Osteocyte (in vitro differentiated cells): Measurements from ENCODE around the gene ESRRG. TPM values are rescaled to one million over a fixed set of nuclear protein-coding genes. Genes with fewer than 3 reads are reported as not detected.

Experiments
- DNase-seq: peaks from one replicate; pipeline ENCODE4 v3.0.0; 2021; ENCODE audit warnings: mixed read lengths; ENCODE audit not compliant: unreplicated experiment; ENCODE audit errors: extremely low spot score
- H3K27ac Mint-ChIP-seq: one replicate; pipeline ENCODE4 v1.8.0; 2021; ENCODE audit warnings: mild to moderate bottlenecking, mixed read lengths; ENCODE audit not compliant: unreplicated experiment
- H3K27me3 Mint-ChIP-seq: one replicate; pipeline ENCODE4 v1.8.0; 2021; ENCODE audit warnings: mixed read lengths; ENCODE audit not compliant: unreplicated experiment
- H3K36me3 Mint-ChIP-seq: one replicate; pipeline ENCODE4 v1.8.0; 2021; ENCODE audit warnings: mixed read lengths; ENCODE audit not compliant: unreplicated experiment
- H3K4me1 Mint-ChIP-seq: one replicate; pipeline ENCODE4 v1.8.0; 2021; ENCODE audit warnings: mixed read lengths; ENCODE audit not compliant: unreplicated experiment
- H3K4me3 Mint-ChIP-seq: one replicate; pipeline ENCODE4 v1.8.0; 2021; ENCODE audit warnings: mild to moderate bottlenecking, moderate library complexity, mixed read lengths; ENCODE audit not compliant: unreplicated experiment
- H3K9me3 Mint-ChIP-seq: one replicate; pipeline ENCODE4 v1.8.0; 2021; ENCODE audit warnings: mixed read lengths; ENCODE audit not compliant: unreplicated experiment
- CTCF ChIP-seq: fragments of 200-600 bp; sonication (generic); IDR thresholded peaks from 2 replicates; pipeline ENCODE4 v1.5.0; 2021; ENCODE audit warnings: antibody characterized with exemption, mild to moderate bottlenecking, moderate library complexity
- total RNA-seq: library from RNA; stranded (reverse); gene quantifications from 2 replicates; pipeline ENCODE4 v1.2.1, GENCODE V29; 2021

The ESRRG gene
- total RNA-seq, 1 donor from 2014 or later: not detected

DNA sequence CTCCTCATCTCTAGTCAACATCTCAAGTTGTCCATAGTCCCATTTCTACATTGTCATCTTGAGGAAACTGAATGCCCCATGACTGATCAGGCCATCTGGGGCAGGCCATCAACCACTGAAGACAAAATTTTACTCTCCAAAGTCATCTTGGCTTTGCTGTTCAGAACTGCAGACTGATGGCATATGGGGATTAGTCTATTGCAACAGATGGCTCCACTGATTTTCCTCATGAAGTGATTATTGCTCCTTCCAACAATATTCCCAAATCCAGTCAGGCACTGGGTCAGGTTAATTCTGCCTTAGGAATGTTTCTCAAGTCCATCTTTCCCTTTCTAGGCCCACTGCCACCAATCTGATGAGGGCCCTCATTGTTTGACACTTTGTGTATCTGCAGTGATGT lies 101.7 kb downstream of the ESRRG start:
- no peaks in the 10 kb centered on the region for H3K36me3 Mint-ChIP-seq
- no peak for TF ChIP-seq CTCF

DNA sequence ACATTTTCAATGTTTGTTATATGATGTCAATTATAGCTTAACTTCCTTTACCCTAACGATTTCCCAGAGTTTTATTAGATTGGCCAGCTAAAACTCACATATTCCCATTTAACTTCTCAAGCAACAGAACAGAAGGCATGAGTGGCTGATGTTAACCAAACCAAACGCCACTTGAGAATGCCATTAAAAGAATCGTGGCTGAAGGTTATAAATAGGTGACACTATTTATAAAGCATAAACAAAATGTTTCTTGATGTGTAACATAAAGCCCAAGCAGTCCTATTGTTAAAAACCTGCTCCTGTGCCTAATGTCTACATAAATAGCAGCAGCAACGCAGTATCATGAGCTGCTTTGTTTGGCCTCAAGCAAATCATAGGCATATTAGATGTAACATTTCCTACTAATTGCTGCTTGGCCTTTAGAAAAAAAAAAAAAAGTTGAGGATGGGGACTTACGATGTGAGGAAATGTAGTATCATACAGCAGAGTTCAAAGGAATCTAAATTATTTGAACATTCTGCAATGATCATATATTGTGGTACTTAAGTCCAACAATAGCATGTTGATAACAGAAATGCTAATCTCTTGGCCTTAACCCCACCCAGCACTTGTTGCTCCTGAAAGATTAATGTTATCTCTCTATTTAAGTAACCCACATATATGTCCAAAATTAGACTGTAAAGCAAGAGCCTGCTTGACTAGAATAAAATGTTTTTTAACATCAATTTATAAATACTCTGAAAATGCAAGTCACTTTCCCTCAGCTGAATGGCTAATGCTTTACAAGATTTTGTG lies 106.0 kb downstream of the ESRRG start:
- Mint-ChIP-seq H3K27me3 (peaks cover 2% of the 10 kb centered on the region), H3K27ac (no peak overlapping the region), H3K4me3 (no peak overlapping the region), H3K4me1 (no peaks in the 10 kb centered on the region), H3K9me3 (no peaks in the 10 kb centered on the region), H3K36me3 (no peaks in the 10 kb centered on the region)
- DNase-seq: no peak
- no peak for TF ChIP-seq CTCF

More for the DNA sequence above, 101.7 kb downstream of the ESRRG start:
- no peak overlapping the region for H3K4me3 Mint-ChIP-seq
- DNase-seq: no peak
- no peaks in the 10 kb centered on the region for H3K4me1 Mint-ChIP-seq
- H3K9me3 Mint-ChIP-seq: no peaks in the 10 kb centered on the region
- no peak overlapping the region for H3K27ac Mint-ChIP-seq
- H3K27me3 Mint-ChIP-seq: no peaks in the 10 kb centered on the region

GRCh38 chr1:216616425-216616824 lies 106.8 kb downstream of the ESRRG start:
- Mint-ChIP-seq H3K27ac (no peak overlapping the region), H3K27me3 (peaks cover 9% of the 10 kb centered on the region)

GRCh38 chr1:216614011-216614934 lies 109.0 kb downstream of the ESRRG start:
- H3K4me3 Mint-ChIP-seq: no peak overlapping the region
- H3K9me3 Mint-ChIP-seq: no peaks in the 10 kb centered on the region
- no peaks in the 10 kb centered on the region for H3K4me1 Mint-ChIP-seq
- H3K27ac Mint-ChIP-seq: no peak overlapping the region
- no peaks in the 10 kb centered on the region for H3K36me3 Mint-ChIP-seq
- TF ChIP-seq CTCF: no peak
- peaks cover 13% of the 10 kb centered on the region for H3K27me3 Mint-ChIP-seq
- DNase-seq: no peak

More at GRCh38 chr1:216616425-216616824, 106.8 kb downstream of the ESRRG start:
- H3K4me1 Mint-ChIP-seq: no peaks in the 10 kb centered on the region
- H3K4me3 Mint-ChIP-seq: no peak overlapping the region
- H3K9me3 Mint-ChIP-seq: no peaks in the 10 kb centered on the region
- DNase-seq: no peak
- no peaks in the 10 kb centered on the region for H3K36me3 Mint-ChIP-seq
- TF ChIP-seq CTCF: no peak

DNA sequence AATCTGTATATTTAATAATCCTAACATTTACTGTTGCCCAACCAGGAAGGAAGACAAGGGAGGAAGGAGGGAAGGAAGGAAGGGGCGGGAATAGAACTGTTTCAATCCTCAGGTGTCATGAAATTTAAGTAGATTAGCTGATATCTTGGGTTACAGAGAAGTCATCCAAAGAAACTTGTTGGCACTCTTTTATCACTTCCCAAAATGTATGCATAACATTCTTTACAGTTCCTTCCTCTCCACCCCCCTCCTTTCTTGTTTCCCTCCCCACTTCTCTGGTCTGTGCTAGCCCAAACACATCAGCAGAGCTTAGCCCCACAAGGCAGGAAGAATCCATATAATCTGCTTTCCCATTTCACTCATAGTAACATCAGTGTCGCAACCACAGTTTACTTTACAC lies 110.9 kb downstream of the ESRRG start:
- Mint-ChIP-seq H3K36me3 (no peaks in the 10 kb centered on the region), H3K4me1 (no peaks in the 10 kb centered on the region), H3K4me3 (no peak overlapping the region), H3K27me3 (peaks cover 25% of the 10 kb centered on the region), H3K27ac (no peak overlapping the region), H3K9me3 (no peaks in the 10 kb centered on the region)
- DNase-seq: no peak
- no peak for TF ChIP-seq CTCF
